ENCODE measurements around the gene VSIR. TPM values are rescaled to one million over a fixed set of nuclear protein-coding genes. Genes with fewer than 3 reads are reported as not detected.

VSIR gene
- total and polyA plus RNA-seq, 10 of the 15 experiments (the other 5 are each of a cell fraction or from before 2014, with no cell fraction given), result 0.19 to 12.5 (median 6.7) TPM

DNA sequence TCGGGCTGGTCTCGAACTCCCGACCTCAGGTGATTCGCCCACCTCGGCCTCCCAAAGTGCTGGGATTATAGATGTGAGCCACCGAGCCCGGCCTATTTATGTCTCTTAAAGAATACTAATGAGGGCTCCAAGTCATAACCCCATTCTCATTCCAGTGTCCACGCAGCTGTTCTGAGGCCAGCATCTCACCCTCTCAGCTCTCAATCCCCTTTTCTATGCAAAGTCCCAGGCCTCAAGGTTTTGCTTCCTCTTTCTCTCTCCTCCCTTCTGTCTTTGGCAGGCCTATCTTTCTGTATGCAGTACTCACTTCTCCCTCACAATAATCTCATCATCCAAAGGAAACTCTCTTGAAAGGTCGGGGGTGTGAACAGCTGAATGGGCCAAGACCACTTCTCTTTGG, 28.0 kb upstream of the VSIR start (continued):
- TF ChIP-seq POU2F2 (IDR thresholded peaks at IDR 0.05; ENCODE audit: borderline replicate concordance, low read depth, low read length) (peak; percentile 67; the same call in 2 of the 3 replicates), HDAC6 (IDR thresholded peaks at IDR 0.05; ENCODE audit: unreplicated experiment) (no peak), MEF2A (IDR thresholded peaks at IDR 0.05; ENCODE audit: insufficient read depth, low read depth, low read length) (0 out of 2 replicates have a peak, but pooled peaks have one; percentile 50), RUNX3 (IDR thresholded peaks at IDR 0.05; ENCODE audit: low read length) (no peak; the same call in 1 of the 2 replicates), SIN3A (IDR thresholded peaks at IDR 0.05; ENCODE audit: low read depth, low read length) (no peak), EED (IDR thresholded peaks at IDR 0.05; ENCODE audit: low read depth) (peak; percentile 43; the same call in 1 of the 2 replicates), BCL11A (IDR thresholded peaks at IDR 0.05; ENCODE audit: low read depth, low read length) (0 out of 2 replicates have a peak, but pooled peaks have one; percentile 12), FOXM1 (IDR thresholded peaks at IDR 0.05; ENCODE audit: low read depth, low read length) (no peak), MTA2 (IDR thresholded peaks at IDR 0.05; ENCODE audit: low read depth) (peak; percentile 65), IKZF2 (IDR thresholded peaks at IDR 0.05) (peak; percentile 71 to 73), ZBED1 (IDR thresholded peaks at IDR 0.05; ENCODE audit: borderline replicate concordance) (no peak), SREBF2 (IDR thresholded peaks at IDR 0.05; ENCODE audit: low read length) (peak; percentile 35; the same call in 1 of the 2 replicates), MEF2B (IDR thresholded peaks at IDR 0.05; ENCODE audit: partially characterized antibody, poor library complexity, severe bottlenecking) (peak; percentile 52)
- TF ChIP-seq, protein P1, sequence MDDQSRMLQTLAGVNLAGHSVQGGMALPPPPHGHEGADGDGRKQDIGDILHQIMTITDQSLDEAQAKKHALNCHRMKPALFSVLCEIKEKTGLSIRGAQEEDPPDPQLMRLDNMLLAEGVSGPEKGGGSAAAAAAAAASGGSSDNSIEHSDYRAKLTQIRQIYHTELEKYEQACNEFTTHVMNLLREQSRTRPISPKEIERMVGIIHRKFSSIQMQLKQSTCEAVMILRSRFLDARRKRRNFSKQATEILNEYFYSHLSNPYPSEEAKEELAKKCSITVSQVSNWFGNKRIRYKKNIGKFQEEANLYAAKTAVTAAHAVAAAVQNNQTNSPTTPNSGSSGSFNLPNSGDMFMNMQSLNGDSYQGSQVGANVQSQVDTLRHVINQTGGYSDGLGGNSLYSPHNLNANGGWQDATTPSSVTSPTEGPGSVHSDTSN (IDR thresholded peaks at IDR 0.05; ENCODE audit: insufficient replicate concordance, low read depth, low read length), result no peak
